IPS DF 19.7 (cell line): Measurements from ENCODE around the gene DGKQ.
"Not testable (repeated sequence)": the region's sequence is repeated elsewhere in the genome, so short reads cannot be mapped to it uniquely, and the experiment has no call there.

Experiments used
- DNase-seq: peaks from one replicate; pipeline ENCODE4 v3.0.0-alpha.2; 2013; ENCODE audit warnings: low read depth, low spot score

Gene DGKQ

GRCh38 chr4:982291-982690, 8.9 kb upstream of the DGKQ start:
- no peak for DNase-seq

- DNase-seq = no peak
These were observed 5.8 kb upstream of the DGKQ start for GRCh38 chr4:978957-979701.

- not testable (repeated sequence) for DNase-seq
These were observed 2.6 kb upstream of the DGKQ start for GRCh38 chr4:976016-976415.

- DNase-seq = no peak
These were observed 1.3 kb upstream of the DGKQ start for GRCh38 chr4:974668-975067.

GRCh38 chr4:972651-973424, 531 bp downstream of the DGKQ start:
- no peak for DNase-seq

GRCh38 chr4:971666-972500, 1.5 kb downstream of the DGKQ start:
- no peak for DNase-seq

- no peak for DNase-seq
These were observed 2.4 kb downstream of the DGKQ start for GRCh38 chr4:970854-971520.

GRCh38 chr4:970046-970745, 3.2 kb downstream of the DGKQ start:
- no peak for DNase-seq

- no peak for DNase-seq
These were observed 4.6 kb downstream of the DGKQ start for GRCh38 chr4:968621-969394.

GRCh38 chr4:968221-968620, 5.1 kb downstream of the DGKQ start:
- no peak for DNase-seq

GRCh38 chr4:967113-968104, 6.0 kb downstream of the DGKQ start:
- DNase-seq = no peak

GRCh38 chr4:966266-967112, 6.9 kb downstream of the DGKQ start:
- DNase-seq = no peak

GRCh38 chr4:965766-966134, 7.6 kb downstream of the DGKQ start:
- DNase-seq = no peak

GRCh38 chr4:965048-965765, 8.2 kb downstream of the DGKQ start:
- no peak for DNase-seq

GRCh38 chr4:964346-965025, 8.9 kb downstream of the DGKQ start:
- DNase-seq = no peak

GRCh38 chr4:963276-964225, 9.8 kb downstream of the DGKQ start:
- no peak for DNase-seq
